HL-60 (cell line): ENCODE data around the gene ELAVL1.

Experiments
- POLR2AphosphoS5 ChIP-seq: IDR thresholded peaks from 2 replicates; pipeline ENCODE4 v1.6.1; 2012; ENCODE audit warnings: low read depth
- TF ChIP-seq, protein P1 (sequence below): IDR thresholded peaks from one replicate; pipeline ENCODE4 v1.5.1; 2011; ENCODE audit warnings: low read length, control low read depth, inconsistent platforms; ENCODE audit not compliant: insufficient read depth

DNA sequence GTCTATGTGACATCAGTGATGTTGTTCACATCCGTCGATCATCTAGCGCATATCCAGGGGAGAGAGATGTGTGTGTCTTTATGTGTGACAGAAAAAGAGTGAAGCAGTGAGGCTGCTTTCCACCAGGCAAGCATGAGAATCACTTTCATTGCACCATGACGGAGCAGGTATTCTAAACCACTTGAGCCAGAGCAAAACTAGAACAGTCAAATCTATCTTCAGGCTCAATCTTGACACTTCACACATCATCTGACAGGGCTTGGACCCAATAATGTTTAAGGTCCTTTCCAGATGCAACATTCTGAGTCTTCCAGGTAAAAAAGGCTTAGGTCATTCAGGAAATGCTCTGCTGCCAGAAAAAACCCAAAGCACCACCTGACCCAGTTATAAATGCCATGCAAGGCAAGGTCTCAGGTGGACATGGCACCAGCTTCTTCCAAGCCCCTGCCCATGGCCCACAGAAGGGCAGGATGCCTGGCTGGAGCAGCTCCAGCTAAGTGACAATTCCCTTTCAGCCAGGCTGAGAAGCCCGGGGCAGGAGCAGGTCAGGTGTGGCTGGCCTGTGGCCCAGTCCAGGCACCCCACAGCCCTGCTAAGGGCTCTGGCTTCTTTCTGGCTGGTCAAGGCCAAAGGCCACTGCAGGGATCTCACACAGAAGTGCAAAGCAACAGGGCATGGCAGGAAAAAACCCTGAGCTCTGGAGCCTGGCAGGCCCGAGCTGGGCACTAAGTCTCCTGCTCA, 5.0 kb downstream of the ELAVL1 start:
- TF ChIP-seq, protein P1, sequence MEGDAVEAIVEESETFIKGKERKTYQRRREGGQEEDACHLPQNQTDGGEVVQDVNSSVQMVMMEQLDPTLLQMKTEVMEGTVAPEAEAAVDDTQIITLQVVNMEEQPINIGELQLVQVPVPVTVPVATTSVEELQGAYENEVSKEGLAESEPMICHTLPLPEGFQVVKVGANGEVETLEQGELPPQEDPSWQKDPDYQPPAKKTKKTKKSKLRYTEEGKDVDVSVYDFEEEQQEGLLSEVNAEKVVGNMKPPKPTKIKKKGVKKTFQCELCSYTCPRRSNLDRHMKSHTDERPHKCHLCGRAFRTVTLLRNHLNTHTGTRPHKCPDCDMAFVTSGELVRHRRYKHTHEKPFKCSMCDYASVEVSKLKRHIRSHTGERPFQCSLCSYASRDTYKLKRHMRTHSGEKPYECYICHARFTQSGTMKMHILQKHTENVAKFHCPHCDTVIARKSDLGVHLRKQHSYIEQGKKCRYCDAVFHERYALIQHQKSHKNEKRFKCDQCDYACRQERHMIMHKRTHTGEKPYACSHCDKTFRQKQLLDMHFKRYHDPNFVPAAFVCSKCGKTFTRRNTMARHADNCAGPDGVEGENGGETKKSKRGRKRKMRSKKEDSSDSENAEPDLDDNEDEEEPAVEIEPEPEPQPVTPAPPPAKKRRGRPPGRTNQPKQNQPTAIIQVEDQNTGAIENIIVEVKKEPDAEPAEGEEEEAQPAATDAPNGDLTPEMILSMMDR, result no peak
- no peak for TF ChIP-seq POLR2AphosphoS5
